BLaER1 treated with 17β-estradiol and CSF1 and Interleukin-3, amounts not matched to agents 10 nM and 100 nM (cell line): ENCODE data around the gene PCYT2.

Experiments used
- H3K27ac ChIP-seq, 11 experiments: shearing (Covaris generic); formaldehyde crosslinking; 2 replicates each; pipeline ENCODE4 v1.8.1; 2022
- H3K27me3 ChIP-seq, 11 experiments: shearing (Covaris generic); formaldehyde crosslinking; 2 replicates each; pipeline ENCODE4 v1.8.1; 2022
- H3K36me3 ChIP-seq, 11 experiments: shearing (Covaris generic); formaldehyde crosslinking; 2 replicates each; pipeline ENCODE4 v1.8.1; 2022
- H3K4me1 ChIP-seq, 10 experiments: shearing (Covaris generic); formaldehyde crosslinking; 2 replicates each; pipeline ENCODE4 v1.8.1; 2022
- H3K4me2 ChIP-seq, 11 experiments: shearing (Covaris generic); formaldehyde crosslinking; 2 replicates each; pipeline ENCODE4 v1.8.1; 2022
- H3K4me3 ChIP-seq, 10 experiments: shearing (Covaris generic); formaldehyde crosslinking; 2 replicates each; pipeline ENCODE4 v1.8.1; 2022
- H3K9ac ChIP-seq, 11 experiments: shearing (Covaris generic); formaldehyde crosslinking; 2 replicates each; pipeline ENCODE4 v1.8.1; 2022
- H3K9me3 ChIP-seq, 11 experiments: shearing (Covaris generic); formaldehyde crosslinking; replicated peaks in 1 of 11; 2 replicates each; pipeline ENCODE4 v1.8.1; 2022
- H4K20me1 ChIP-seq, 11 experiments: shearing (Covaris generic); formaldehyde crosslinking; 2 replicates each; pipeline ENCODE4 v1.8.1; 2022
- Cebpa-rat ChIP-seq, 11 experiments: shearing (Covaris generic); IDR thresholded peaks; 2 replicates each; pipeline ENCODE4 v1.8.1; 2022

Gene PCYT2

GRCh38 chr17:81898029-81898866 is 13.0 kb downstream of the PCYT2 start:
- no peaks in the 10 kb centered on the region for H3K9me3 ChIP-seq
- peak overlapping the region in 4 of 11 experiments; percentile 21 to 36 (median 26); a peak in 4 of 22 replicates for H3K9ac ChIP-seq
- peaks cover 66 to 87% (median 74%) of the 10 kb centered on the region in 11 experiments for H3K36me3 ChIP-seq
- no peak for TF ChIP-seq Cebpa-rat (IDR thresholded peaks at IDR 0.05)
- H3K4me1 ChIP-seq: peaks cover 15 to 33% (median 27%) of the 10 kb centered on the region in 10 experiments
- no peak overlapping the region for H3K4me3 ChIP-seq
- H4K20me1 ChIP-seq: peaks cover 23 to 78% (median 63%) of the 10 kb centered on the region in 11 experiments; a peak in 21 of 22 replicates
- no peak overlapping the region for H3K27ac ChIP-seq
- H3K27me3 ChIP-seq: peaks cover 31 to 40% (median 34%) of the 10 kb centered on the region in 11 experiments
- no peak overlapping the region for H3K4me2 ChIP-seq

- Histone ChIP-seq H3K9me3 (no peaks in the 10 kb centered on the region), H3K27me3 (peaks cover 2 to 12% (median 5%) of the 10 kb centered on the region in 11 experiments; a peak in 21 of 22 replicates), H3K9ac (no peak overlapping the region), H4K20me1 (peaks cover 19 to 54% (median 39%) of the 10 kb centered on the region in 11 experiments; a peak in 21 of 22 replicates), H3K27ac (no peak overlapping the region), H3K4me3 (no peak overlapping the region), H3K36me3 (peaks cover 63 to 72% (median 65%) of the 10 kb centered on the region in 11 experiments), H3K4me2 (no peak overlapping the region), H3K4me1 (peaks cover 24 to 36% (median 28%) of the 10 kb centered on the region in 10 experiments)
- TF ChIP-seq Cebpa-rat (IDR thresholded peaks at IDR 0.05): no peak
Measured at GRCh38 chr17:81895400-81895799, 15.8 kb downstream of the PCYT2 start.

- no peak for TF ChIP-seq Cebpa-rat (IDR thresholded peaks at IDR 0.05)
- H3K4me2 ChIP-seq: no peak overlapping the region; a peak in 2 of 22 replicates
- H3K9ac ChIP-seq: peak overlapping the region; percentile 91 to 99 (median 97)
- peaks cover 0 to 70% (median 46%) of the 10 kb centered on the region in 11 experiments; a peak in 21 of 22 replicates for H4K20me1 ChIP-seq
- peak overlapping the region; percentile 84 to 98 (median 95) for H3K27ac ChIP-seq
- peaks cover 62 to 72% (median 65%) of the 10 kb centered on the region in 11 experiments for H3K36me3 ChIP-seq
- H3K4me3 ChIP-seq: peak overlapping the region; percentile 70 to 99 (median 94)
- peaks cover 42 to 63% (median 50%) of the 10 kb centered on the region in 10 experiments for H3K4me1 ChIP-seq
- no peaks in the 10 kb centered on the region for H3K9me3 ChIP-seq
- no peaks in the 10 kb centered on the region for H3K27me3 ChIP-seq
Measured at GRCh38 chr17:81891303-81891552, 20.0 kb downstream of the PCYT2 start.

- peak overlapping the region; percentile 91 to 99 (median 97) for H3K9ac ChIP-seq
- H3K36me3 ChIP-seq: peaks cover 63 to 72% (median 65%) of the 10 kb centered on the region in 11 experiments
- peak overlapping the region; percentile 84 to 98 (median 95) for H3K27ac ChIP-seq
- peak overlapping the region; percentile 90 to 100 (median 95) for H3K4me2 ChIP-seq
- H3K27me3 ChIP-seq: no peaks in the 10 kb centered on the region
- H4K20me1 ChIP-seq: peaks cover 4 to 75% (median 51%) of the 10 kb centered on the region in 11 experiments; a peak in 21 of 22 replicates
- H3K4me3 ChIP-seq: peak overlapping the region; percentile 70 to 99 (median 94)
- no peaks in the 10 kb centered on the region for H3K9me3 ChIP-seq
- H3K4me1 ChIP-seq: peaks cover 42 to 69% (median 52%) of the 10 kb centered on the region in 10 experiments
- TF ChIP-seq Cebpa-rat (IDR thresholded peaks at IDR 0.05): no peak
Measured at GRCh38 chr17:81890447-81891302, 20.5 kb downstream of the PCYT2 start.

GRCh38 chr17:81889602-81890001 is 21.6 kb downstream of the PCYT2 start:
- no peaks in the 10 kb centered on the region for H3K9me3 ChIP-seq
- no peak for TF ChIP-seq Cebpa-rat (IDR thresholded peaks at IDR 0.05)
- peaks cover 63 to 72% (median 65%) of the 10 kb centered on the region in 11 experiments for H3K36me3 ChIP-seq
- no peaks in the 10 kb centered on the region for H3K27me3 ChIP-seq
- H3K27ac ChIP-seq: peak overlapping the region in 5 of 11 experiments; percentile 87 to 97 (median 95); a peak in 5 of 22 replicates
- H3K9ac ChIP-seq: peak overlapping the region; percentile 91 to 99 (median 97)
- H3K4me3 ChIP-seq: peak overlapping the region; percentile 70 to 99 (median 94); a peak in 17 of 20 replicates
- peak overlapping the region; percentile 90 to 100 (median 95) for H3K4me2 ChIP-seq
- peaks cover 40 to 72% (median 50%) of the 10 kb centered on the region in 10 experiments for H3K4me1 ChIP-seq
- peaks cover 13 to 85% (median 62%) of the 10 kb centered on the region in 11 experiments; a peak in 21 of 22 replicates for H4K20me1 ChIP-seq

- H3K27ac ChIP-seq: peak overlapping the region in 1 of 11 experiments; percentile 87; a peak in 2 of 22 replicates
- no peaks in the 10 kb centered on the region for H3K9me3 ChIP-seq
- TF ChIP-seq Cebpa-rat (IDR thresholded peaks at IDR 0.05): no peak
- peaks cover 63 to 72% (median 66%) of the 10 kb centered on the region in 11 experiments for H3K36me3 ChIP-seq
- H4K20me1 ChIP-seq: peaks cover 16 to 85% (median 67%) of the 10 kb centered on the region in 11 experiments; a peak in 21 of 22 replicates
- peaks cover 34 to 67% (median 45%) of the 10 kb centered on the region in 10 experiments for H3K4me1 ChIP-seq
- peak overlapping the region; percentile 91 to 99 (median 97); a peak in 17 of 22 replicates for H3K9ac ChIP-seq
- peak overlapping the region; percentile 90 to 100 (median 95); a peak in 21 of 22 replicates for H3K4me2 ChIP-seq
- no peaks in the 10 kb centered on the region for H3K27me3 ChIP-seq
- peak overlapping the region in 7 of 10 experiments; percentile 70 to 97 (median 91); a peak in 8 of 20 replicates for H3K4me3 ChIP-seq
Measured at GRCh38 chr17:81888988-81889595, 22.1 kb downstream of the PCYT2 start.

- H3K9ac ChIP-seq: peak overlapping the region in 9 of 11 experiments; percentile 4 to 99 (median 98); a peak in 15 of 22 replicates
Measured at GRCh38 chr17:81888105-81888987, 22.9 kb downstream of the PCYT2 start.

More at GRCh38 chr17:81888105-81888987, 22.9 kb downstream of the PCYT2 start:
- Histone ChIP-seq H3K4me2 (peak overlapping the region in 2 of 11 experiments; percentile 5 to 97; a peak in 4 of 22 replicates), H4K20me1 (peaks cover 16 to 86% (median 74%) of the 10 kb centered on the region in 11 experiments; a peak in 21 of 22 replicates), H3K4me1 (peaks cover 27 to 60% (median 38%) of the 10 kb centered on the region in 10 experiments), H3K36me3 (peaks cover 69 to 73% (median 73%) of the 10 kb centered on the region in 11 experiments), H3K9me3 (no peaks in the 10 kb centered on the region), H3K4me3 (no peak overlapping the region), H3K27me3 (no peaks in the 10 kb centered on the region), H3K27ac (no peak overlapping the region; a peak in 1 of 22 replicates)
- no peak for TF ChIP-seq Cebpa-rat (IDR thresholded peaks at IDR 0.05)
